ENCODE results near the gene KLHDC7B. TPM values are rescaled to one million over a fixed set of nuclear protein-coding genes. Genes with fewer than 3 reads are reported as not detected.
A peak's percentile ranks its signal among the peaks of the same experiment; 100 is the strongest.
"Not testable (repeated sequence)": the region's sequence is repeated elsewhere in the genome, so short reads cannot be mapped to it uniquely, and the experiment has no call there.

The KLHDC7B gene
- total RNA-seq, 6 donors from 2014 or later = 0.39 to 1.5 (median 0.81) TPM; not detected in 2

GRCh38 chr22:50531962-50532674 is 13.6 kb upstream of the KLHDC7B start:
- H3K36me3 ChIP-seq = no peaks in the 10 kb centered on the region
- H3K9me3 ChIP-seq = no peaks in the 10 kb centered on the region
- H3K27ac ChIP-seq = peak overlapping the region; percentile 97 to 100 (median 98)
- peak; percentile 48 to 55 for TF ChIP-seq POLR2AphosphoS5 (IDR thresholded peaks at IDR 0.05)
- TF ChIP-seq EP300 (IDR thresholded peaks at IDR 0.05) = peak in 1 of 4 donors; percentile 2
- no peak for TF ChIP-seq CTCF (IDR thresholded peaks at IDR 0.05)
- peak in 3 of 4 donors; percentile 30 to 76 (median 31) for TF ChIP-seq POLR2A (IDR thresholded peaks at IDR 0.05)
- peak; percentile 82 to 97 for DNase-seq
- WGBS, 2 donors = 3 to 8% methylated on average over 10 to 32 of the region's 56 CpGs
- H3K4me3 ChIP-seq = peak overlapping the region; percentile 64 to 93 (median 77)
- no peaks in the 10 kb centered on the region for H3K27me3 ChIP-seq
- peaks cover 41 to 76% (median 45%) of the 10 kb centered on the region in 4 donors for H3K4me1 ChIP-seq
- peak; percentile 52 to 64 for ATAC-seq (ENCODE audit: low FRiP score in 2 of 2)

GRCh38 chr22:50532824-50533796 is 12.6 kb upstream of the KLHDC7B start:
- no peak for DNase-seq
- WGBS, 2 donors = 53 to 67% methylated on average over 19 of the region's 19 CpGs
- peak overlapping the region in 1 of 4 donors; percentile 93 for H3K4me3 ChIP-seq
- H3K27me3 ChIP-seq = no peaks in the 10 kb centered on the region
- H3K4me1 ChIP-seq = peaks cover 37 to 76% (median 44%) of the 10 kb centered on the region in 4 donors
- peak overlapping the region; percentile 97 to 100 (median 98) for H3K27ac ChIP-seq
- no peak for ATAC-seq (ENCODE audit: low FRiP score in 2 of 2)
- H3K36me3 ChIP-seq = no peaks in the 10 kb centered on the region
- no peaks in the 10 kb centered on the region for H3K9me3 ChIP-seq
- TF ChIP-seq POLR2AphosphoS5 (IDR thresholded peaks at IDR 0.05) = no peak
- no peak for TF ChIP-seq CTCF (IDR thresholded peaks at IDR 0.05)
- no peak for TF ChIP-seq POLR2A (IDR thresholded peaks at IDR 0.05)
- TF ChIP-seq EP300 (IDR thresholded peaks at IDR 0.05) = no peak

GRCh38 chr22:50533856-50534711 is 11.6 kb upstream of the KLHDC7B start:
- not testable (repeated sequence) for H3K36me3 ChIP-seq; H3K9me3 ChIP-seq; H3K27me3 ChIP-seq; H3K4me3 ChIP-seq; ATAC-seq (ENCODE audit: low FRiP score in 2 of 2)
- peak in 1 of 2 donors; percentile 88 for DNase-seq
- TF ChIP-seq POLR2A (IDR thresholded peaks at IDR 0.05) (peak in 2 of 4 donors; percentile 46 to 82), POLR2AphosphoS5 (IDR thresholded peaks at IDR 0.05) (peak; percentile 62 to 68)
- WGBS, 2 donors = 47 to 51% methylated on average over 21 of the region's 21 CpGs
- Histone ChIP-seq H3K4me1 (peaks cover 38 to 76% (median 47%) of the 10 kb centered on the region in 4 donors), H3K27ac (peak overlapping the region; percentile 97 to 100 (median 98))

- no peak overlapping the region for H3K4me3 ChIP-seq
- no peak for DNase-seq
- WGBS, 2 donors = 79% methylated on average over 8 of the region's 8 CpGs
- H3K27me3 ChIP-seq = no peaks in the 10 kb centered on the region
- TF ChIP-seq POLR2A (IDR thresholded peaks at IDR 0.05) (no peak), CTCF (IDR thresholded peaks at IDR 0.05) (no peak)
- no peak for ATAC-seq (ENCODE audit: low FRiP score in 2 of 2)
- H3K36me3 ChIP-seq = no peaks in the 10 kb centered on the region
- peak overlapping the region; percentile 69 to 99 (median 97) for H3K27ac ChIP-seq
- H3K9me3 ChIP-seq = no peaks in the 10 kb centered on the region
- peaks cover 44 to 73% (median 52%) of the 10 kb centered on the region in 4 donors for H3K4me1 ChIP-seq
Measured at GRCh38 chr22:50535113-50535512, 10.6 kb upstream of the KLHDC7B start.

All from upper lobe of left lung (tissue), 6 donors.